Activated naive CD4-positive, alpha-beta T cell treated with anti-CD3 and anti-CD28 coated beads for 36 hours (primary cell): ENCODE data around the gene DUSP2. TPM values are rescaled to one million over a fixed set of nuclear protein-coding genes. Genes with fewer than 3 reads are reported as not detected.

Source experiments
- CTCF ChIA-PET: fragments of 350-600 bp; sonication (Branson Sonifier 250); formaldehyde crosslinking; loops from one replicate; lab custom pipeline; 2021; ENCODE audit warnings: antibody characterized with exemption; lab: Charles Lee
- DNase-seq: peaks from one replicate; pipeline ENCODE4 v3.0.0-alpha.2; 2020
- H3K27ac Mint-ChIP-seq: one replicate; pipeline ENCODE4 v1.8.0; 2021; ENCODE audit warnings: mild to moderate bottlenecking, mixed read lengths
- H3K27me3 Mint-ChIP-seq: one replicate; pipeline ENCODE4 v1.8.0; 2021; ENCODE audit warnings: low read depth, mixed read lengths
- H3K36me3 Mint-ChIP-seq: one replicate; pipeline ENCODE4 v1.8.0; 2021; ENCODE audit warnings: low read depth, mixed read lengths
- H3K4me1 Mint-ChIP-seq: one replicate; pipeline ENCODE4 v1.8.0; 2021; ENCODE audit warnings: low read depth, mixed read lengths
- H3K4me3 Mint-ChIP-seq: one replicate; pipeline ENCODE4 v1.8.0; 2021; ENCODE audit warnings: mild to moderate bottlenecking, moderate library complexity, mixed read lengths
- H3K9me3 Mint-ChIP-seq: one replicate; pipeline ENCODE4 v1.8.0; 2021; ENCODE audit warnings: mixed read lengths
- intact Hi-C: fragments of 100-400 bp; cut with micrococcal nuclease; formaldehyde crosslinking; loops from one replicate; pipeline ENCODE4 v1.15.1; 2023
- total RNA-seq, 2 experiments: library from RNA; stranded (reverse); gene quantifications; one replicate each; pipeline ENCODE4 v1.2.3, GENCODE V29; 2021

The DUSP2 gene
- total RNA-seq, 2 experiments from 2014 or later: 429 to 463 TPM

- Mint-ChIP-seq H3K27me3 (peaks cover 28% of the 10 kb centered on the region), H3K36me3 (peaks cover 11% of the 10 kb centered on the region), H3K27ac (no peak overlapping the region), H3K9me3 (no peaks in the 10 kb centered on the region), H3K4me1 (peaks cover 4% of the 10 kb centered on the region), H3K4me3 (no peak overlapping the region)
- DNase-seq: no peak
- CTCF ChIA-PET: no interaction called here
- intact Hi-C loops: no loop called here
Measured at GRCh38 chr2:96122391-96122790, 22.8 kb downstream of the DUSP2 start.

GRCh38 chr2:96121414-96121813, 23.8 kb downstream of the DUSP2 start:
- Mint-ChIP-seq H3K27me3 (peaks cover 28% of the 10 kb centered on the region), H3K4me1 (peaks cover 4% of the 10 kb centered on the region), H3K9me3 (no peaks in the 10 kb centered on the region), H3K4me3 (no peak overlapping the region), H3K36me3 (peaks cover 8% of the 10 kb centered on the region), H3K27ac (no peak overlapping the region)
- CTCF ChIA-PET: interaction anchor here (1.1 kb wide), 1 partner anchor 129 kb away, joined by 3 read pairs; no protein-coding TSS in a partner anchor
- intact Hi-C loops: no loop called here
- no peak for DNase-seq

GRCh38 chr2:96120991-96121390, 24.2 kb downstream of the DUSP2 start:
- DNase-seq: no peak
- Mint-ChIP-seq H3K9me3 (no peaks in the 10 kb centered on the region), H3K27ac (no peak overlapping the region), H3K27me3 (peaks cover 28% of the 10 kb centered on the region), H3K36me3 (peaks cover 4% of the 10 kb centered on the region), H3K4me1 (peaks cover 4% of the 10 kb centered on the region), H3K4me3 (no peak overlapping the region)
- CTCF ChIA-PET: interaction anchor here (1.1 kb wide), 1 partner anchor 129 kb away, joined by 3 read pairs; no protein-coding TSS in a partner anchor
- intact Hi-C loops: no loop called here

- CTCF ChIA-PET: no interaction called here
- no peak overlapping the region for H3K4me3 Mint-ChIP-seq
Measured at GRCh38 chr2:96120091-96120720, 25.0 kb downstream of the DUSP2 start.

GRCh38 chr2:96119389-96119751, 25.9 kb downstream of the DUSP2 start:
- peaks cover 33% of the 10 kb centered on the region for H3K27me3 Mint-ChIP-seq
- H3K36me3 Mint-ChIP-seq: no peaks in the 10 kb centered on the region
- CTCF ChIA-PET: interaction anchor here (1.3 to 4.8 kb wide), 7 partner anchors 11 to 127 kb away, joined by 3 to 43 read pairs (median 6); partner anchors contain the start of gene ANKRD36C
- H3K4me1 Mint-ChIP-seq: peaks cover 8% of the 10 kb centered on the region
- no peaks in the 10 kb centered on the region for H3K9me3 Mint-ChIP-seq
- no peak for DNase-seq
- no peak overlapping the region for H3K4me3 Mint-ChIP-seq
- no peak overlapping the region for H3K27ac Mint-ChIP-seq
- intact Hi-C loops: loop anchor here (5.0 kb wide), 1 partner anchor 112 kb away; no protein-coding TSS in a partner anchor

More at GRCh38 chr2:96120091-96120720, 25.0 kb downstream of the DUSP2 start:
- Mint-ChIP-seq H3K9me3 (no peaks in the 10 kb centered on the region), H3K27ac (no peak overlapping the region), H3K4me1 (peaks cover 8% of the 10 kb centered on the region), H3K36me3 (peaks cover 2% of the 10 kb centered on the region), H3K27me3 (peaks cover 33% of the 10 kb centered on the region)
- no peak for DNase-seq
- intact Hi-C loops: no loop called here

DNA sequence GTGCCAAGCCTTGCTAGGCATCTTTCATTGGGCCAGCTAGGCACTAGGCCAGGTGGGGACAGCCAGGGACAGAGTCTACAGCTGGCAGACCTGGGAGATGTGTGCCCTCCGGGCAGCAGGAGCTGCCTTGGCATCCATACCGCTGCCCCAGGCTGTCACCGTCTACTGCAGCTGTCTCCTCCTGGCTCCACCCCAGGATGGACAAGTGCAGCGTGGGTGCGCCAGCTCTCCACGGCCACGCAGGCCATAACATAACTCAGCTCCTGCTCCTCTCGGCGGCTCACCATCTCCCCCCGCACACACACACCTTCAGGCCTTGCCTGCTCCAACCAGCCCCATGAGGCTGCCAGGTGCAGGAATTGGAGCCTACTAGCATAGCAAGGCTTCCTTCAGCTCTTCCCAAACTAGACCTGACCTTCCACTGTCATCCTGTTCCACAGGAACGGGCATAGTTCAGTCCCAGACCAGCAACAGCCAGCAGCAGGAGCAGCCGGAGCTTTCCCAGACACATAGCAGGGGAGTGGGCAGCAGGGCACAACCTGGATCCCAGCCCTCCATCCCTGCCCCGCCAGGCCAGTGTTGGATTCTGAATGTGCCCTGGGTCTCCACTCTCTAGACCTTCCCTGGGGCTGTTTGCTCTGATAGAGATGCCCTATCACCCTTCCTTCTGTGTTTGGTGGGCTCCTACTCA, 26.4 kb downstream of the DUSP2 start:
- Mint-ChIP-seq H3K27me3 (peaks cover 33% of the 10 kb centered on the region), H3K9me3 (no peaks in the 10 kb centered on the region), H3K27ac (no peak overlapping the region), H3K4me1 (peaks cover 8% of the 10 kb centered on the region), H3K36me3 (no peaks in the 10 kb centered on the region), H3K4me3 (no peak overlapping the region)
- CTCF ChIA-PET: interaction anchor here (0.8 to 4.8 kb wide), 10 partner anchors 12 to 126 kb away, joined by 3 to 43 read pairs (median 6); partner anchors contain the start of genes ANKRD36C and ASTL
- no peak for DNase-seq
- intact Hi-C loops: loop anchor here (5.0 kb wide), 1 partner anchor 112 kb away; no protein-coding TSS in a partner anchor

GRCh38 chr2:96117701-96118588, 27.3 kb downstream of the DUSP2 start:
- Mint-ChIP-seq H3K27me3 (peaks cover 33% of the 10 kb centered on the region), H3K9me3 (no peaks in the 10 kb centered on the region), H3K36me3 (no peaks in the 10 kb centered on the region), H3K4me3 (peak overlapping the region; percentile 50), H3K4me1 (peaks cover 8% of the 10 kb centered on the region), H3K27ac (no peak overlapping the region)
- CTCF ChIA-PET: interaction anchor here (0.8 to 4.8 kb wide), 16 partner anchors 9 to 125 kb away, joined by 3 to 43 read pairs (median 6); partner anchors contain the start of genes ANKRD36C and ASTL
- intact Hi-C loops: loop anchor here (1.0 to 5.0 kb wide), 2 partner anchors 111 to 126 kb away; no protein-coding TSS in a partner anchor
- DNase-seq: no peak

- Mint-ChIP-seq H3K4me3 (peak overlapping the region; percentile 72), H3K36me3 (no peaks in the 10 kb centered on the region), H3K9me3 (no peaks in the 10 kb centered on the region), H3K4me1 (peaks cover 8% of the 10 kb centered on the region), H3K27ac (no peak overlapping the region), H3K27me3 (peaks cover 32% of the 10 kb centered on the region)
- peak; percentile 54 for DNase-seq
- intact Hi-C loops: loop anchor here (1.0 to 5.0 kb wide), 2 partner anchors 110 to 125 kb away; no protein-coding TSS in a partner anchor
- CTCF ChIA-PET: interaction anchor here (0.6 to 4.8 kb wide), 19 partner anchors 8 to 607 kb away, joined by 3 to 43 read pairs (median 5); partner anchors contain the start of genes ANKRD36C, ASTL, DUSP2 and STARD7
Measured at GRCh38 chr2:96116879-96117533, 28.2 kb downstream of the DUSP2 start.

DNA sequence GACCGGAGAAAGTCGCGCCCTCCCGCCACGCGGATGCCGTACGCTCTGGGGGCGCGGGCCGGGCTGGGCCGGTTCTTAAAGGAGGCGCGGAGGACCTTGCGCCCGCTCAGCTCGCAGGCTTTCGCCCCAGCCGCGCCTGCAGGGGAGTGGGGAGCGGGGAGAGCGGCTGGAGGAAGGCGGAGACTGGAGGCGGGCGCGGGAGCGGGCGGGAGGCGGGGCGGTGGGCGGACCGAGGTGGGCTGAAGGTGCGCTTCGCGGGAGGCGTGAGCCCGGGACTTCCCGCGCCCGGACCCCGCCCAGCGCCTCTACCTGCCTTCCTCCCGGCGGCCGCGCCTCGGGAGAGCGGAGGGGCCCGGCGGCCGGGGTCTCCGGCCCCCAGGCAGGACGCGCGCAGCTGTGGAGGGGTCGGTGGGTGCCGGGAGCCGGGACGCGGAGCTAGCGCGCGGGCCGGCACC, 28.8 kb downstream of the DUSP2 start, which contains the start of gene ADRA2B:
TSS of gene ADRA2B (minus strand) at position 148 of the 455 bp plus-strand sequence. CDS start 422 bp downstream, outside the sequence.
- intact Hi-C loops: loop anchor here (5.0 kb wide), 1 partner anchor 109 kb away; no protein-coding TSS in a partner anchor
- no peak within 1 kb of the TSS for H3K27ac Mint-ChIP-seq

GRCh38 chr2:96115631-96116423, 29.4 kb downstream of the DUSP2 start:
- CTCF ChIA-PET: interaction anchor here (0.5 to 4.8 kb wide), 11 partner anchors 9 to 123 kb away, joined by 3 to 43 read pairs (median 7); partner anchors contain the start of genes ANKRD36C, ASTL and STARD7
- H3K36me3 Mint-ChIP-seq: no peaks in the 10 kb centered on the region
- peaks cover 8% of the 10 kb centered on the region for H3K4me1 Mint-ChIP-seq
- intact Hi-C loops: loop anchor here (5.0 kb wide), 1 partner anchor 109 kb away; no protein-coding TSS in a partner anchor
- peaks cover 20% of the 10 kb centered on the region for H3K27me3 Mint-ChIP-seq
- no peaks in the 10 kb centered on the region for H3K9me3 Mint-ChIP-seq
- no peak for DNase-seq
- no peak overlapping the region for H3K27ac Mint-ChIP-seq
- peak overlapping the region; percentile 72 for H3K4me3 Mint-ChIP-seq

More for the DNA sequence above, 28.8 kb downstream of the DUSP2 start, which contains the start of gene ADRA2B:
- CTCF ChIA-PET: interaction anchor here (0.5 to 4.8 kb wide), 19 partner anchors 8 to 124 kb away, joined by 3 to 43 read pairs (median 5); partner anchors contain the start of genes ANKRD36C, ASTL, DUSP2 and STARD7
- H3K36me3 Mint-ChIP-seq: no peaks in the 10 kb centered on the region
- H3K4me3 Mint-ChIP-seq: peak within 1 kb of the TSS; percentile 72
- peaks cover 8% of the 10 kb centered on the region for H3K4me1 Mint-ChIP-seq
- H3K9me3 Mint-ChIP-seq: no peaks in the 10 kb centered on the region
- peaks cover 27% of the 10 kb centered on the region for H3K27me3 Mint-ChIP-seq
- DNase-seq: peak; percentile 83
